A549 (cell line): Measurements from ENCODE around the gene MICU2.

ENCODE experiments used
- CBX8 ChIP-seq: fragments of 200-600 bp; sonication (generic); IDR thresholded peaks from 2 replicates; pipeline ENCODE4 v1.6.1; 2016
- CTCF ChIP-seq: fragments of >200 bp; sonication (Bioruptor Twin); formaldehyde crosslinking; IDR thresholded peaks from 3 replicates; pipeline ENCODE4 v1.5.1; 2016
- E2F6 ChIP-seq: IDR thresholded peaks from 2 replicates; pipeline ENCODE4 v1.6.1; 2012; ENCODE audit warnings: low read depth, borderline replicate concordance
- ELK1 ChIP-seq: fragments of 150-350 bp; IDR thresholded peaks from 2 replicates; pipeline ENCODE4 v1.6.1; 2014; ENCODE audit warnings: low read depth, mild to moderate bottlenecking, low read length
- HMGXB4 ChIP-seq: fragments of 250-450 bp; sonication (Bioruptor Pico); IDR thresholded peaks from 2 replicates; pipeline ENCODE4 v1.5.0; 2021; ENCODE audit warnings: mild to moderate bottlenecking, moderate library complexity, borderline replicate concordance
- KDM5A ChIP-seq: fragments of 200-600 bp; sonication (generic); IDR thresholded peaks from 2 replicates; pipeline ENCODE4 v1.6.1; 2016; ENCODE audit warnings: antibody characterized with exemption, mild to moderate bottlenecking
- MAZ ChIP-seq: fragments of 150-350 bp; IDR thresholded peaks from 2 replicates; pipeline ENCODE4 v1.6.1; 2014; ENCODE audit warnings: antibody characterized with exemption, low read depth, low read length, borderline replicate concordance
- PHF8 ChIP-seq: fragments of 200-600 bp; sonication (generic); IDR thresholded peaks from 2 replicates; pipeline ENCODE4 v1.6.1; 2016; ENCODE audit warnings: low read depth, mild to moderate bottlenecking, antibody characterized with exemption, moderate library complexity, borderline replicate concordance
- POLR2A ChIP-seq: IDR thresholded peaks from 2 replicates; pipeline ENCODE4 v1.6.1; 2012; ENCODE audit warnings: mild to moderate bottlenecking, low read length
- RCOR1 ChIP-seq: fragments of 150-350 bp; IDR thresholded peaks from 2 replicates; pipeline ENCODE4 v1.6.1; 2014; ENCODE audit warnings: antibody characterized with exemption, low read length, low read depth
- RFX5 ChIP-seq: fragments of 450-650 bp; IDR thresholded peaks from 2 replicates; pipeline ENCODE4 v1.7.1; 2014; ENCODE audit warnings: antibody characterized with exemption, mild to moderate bottlenecking, moderate library complexity
- SREBF2 ChIP-seq: fragments of 450-650 bp; IDR thresholded peaks from 2 replicates; pipeline ENCODE4 v1.6.1; 2014; ENCODE audit warnings: mild to moderate bottlenecking, moderate library complexity
- USF2 ChIP-seq: fragments of 450-650 bp; IDR thresholded peaks from 2 replicates; pipeline ENCODE4 v1.6.1; 2014; ENCODE audit warnings: antibody characterized with exemption
- TF ChIP-seq, protein P1 (sequence below): fragments of >200 bp; sonication (Bioruptor Twin); formaldehyde crosslinking; IDR thresholded peaks from 3 replicates; pipeline ENCODE4 v1.6.1; 2016

- TF ChIP-seq SREBF2 (no peak), POLR2A (no peak), PHF8 (no peak), KDM5A (no peak), E2F6 (no peak), RFX5 (no peak), CTCF (no peak), USF2 (no peak), MAZ (no peak), ELK1 (no peak), CBX8 (no peak), HMGXB4 (CRISPR knock-in tag) (no peak), RCOR1 (no peak)
- TF ChIP-seq, protein P1, sequence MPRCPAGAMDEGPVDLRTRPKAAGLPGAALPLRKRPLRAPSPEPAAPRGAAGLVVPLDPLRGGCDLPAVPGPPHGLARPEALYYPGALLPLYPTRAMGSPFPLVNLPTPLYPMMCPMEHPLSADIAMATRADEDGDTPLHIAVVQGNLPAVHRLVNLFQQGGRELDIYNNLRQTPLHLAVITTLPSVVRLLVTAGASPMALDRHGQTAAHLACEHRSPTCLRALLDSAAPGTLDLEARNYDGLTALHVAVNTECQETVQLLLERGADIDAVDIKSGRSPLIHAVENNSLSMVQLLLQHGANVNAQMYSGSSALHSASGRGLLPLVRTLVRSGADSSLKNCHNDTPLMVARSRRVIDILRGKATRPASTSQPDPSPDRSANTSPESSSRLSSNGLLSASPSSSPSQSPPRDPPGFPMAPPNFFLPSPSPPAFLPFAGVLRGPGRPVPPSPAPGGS: no peak
Observed at GRCh38 chr13:21569686-21570085, 34.3 kb downstream of the MICU2 start.
